Measurements from ENCODE around the gene ARFGAP3.

GRCh38 chr22:42770941-42771647, 86.0 kb downstream of the ARFGAP3 start:
- TF ChIP-seq CTCF (IDR thresholded peaks at IDR 0.05) (no peak), CBX2 (IDR thresholded peaks at IDR 0.05; ENCODE audit: borderline replicate concordance, low read depth) (no peak), REST (IDR thresholded peaks at IDR 0.05) (no peak), POLR2A (IDR thresholded peaks at IDR 0.05; ENCODE audit: low read length) (no peak), MAX (IDR thresholded peaks at IDR 0.05) (no peak), KDM1A (IDR thresholded peaks at IDR 0.05; ENCODE audit: low read depth) (no peak), CEBPB (IDR thresholded peaks at IDR 0.05) (no peak), CHD4 (IDR thresholded peaks at IDR 0.05; ENCODE audit: borderline replicate concordance) (no peak), RNF2 (IDR thresholded peaks at IDR 0.05; ENCODE audit: borderline replicate concordance, low read depth) (no peak), MYC (IDR thresholded peaks at IDR 0.05; ENCODE audit: borderline replicate concordance, low read length) (no peak)
